GM19452 (cell line): Measurements from ENCODE around the gene TTYH3.
"Not testable (repeated sequence)": the region's sequence is repeated elsewhere in the genome, so short reads cannot be mapped to it uniquely, and the experiment has no call there.

ENCODE experiments used
- ATAC-seq: cut with Tn5 transposase; IDR thresholded peaks from one replicate; pipeline ENCODE4 v1.9.1; 2021; ENCODE audit not compliant: unreplicated experiment

The TTYH3 gene

DNA sequence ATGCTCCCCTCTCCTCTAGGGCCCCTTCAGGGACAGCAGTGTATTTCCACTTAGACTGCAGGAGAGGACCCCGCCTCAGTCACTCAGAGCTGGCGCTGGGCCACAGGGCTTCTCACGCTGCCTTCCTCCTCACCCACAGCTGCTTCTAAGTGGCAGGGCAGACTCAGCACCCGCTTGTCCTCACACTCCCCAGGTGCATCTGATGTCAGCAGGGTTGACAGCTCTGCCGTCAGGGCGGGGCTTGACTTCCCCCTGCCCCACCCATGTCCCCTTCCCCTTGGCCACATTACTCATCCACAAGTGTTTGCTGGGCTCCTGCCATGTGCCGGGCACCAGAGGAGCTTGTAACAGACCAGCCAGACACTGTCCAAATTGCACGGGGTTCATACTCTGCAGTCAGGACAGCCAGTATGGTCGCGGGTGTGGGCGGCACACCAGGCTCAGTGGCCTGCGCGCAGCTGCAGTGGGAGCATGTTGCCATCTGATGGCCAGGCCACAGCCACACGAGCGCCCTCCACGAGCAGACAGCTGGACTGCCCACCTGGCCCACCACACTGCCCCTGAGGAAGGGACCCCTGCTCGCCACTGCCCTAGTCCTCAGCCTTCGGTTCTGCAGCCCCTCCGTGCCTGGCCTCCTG, 29.3 kb upstream of the TTYH3 start:
- ATAC-seq = no peak

DNA sequence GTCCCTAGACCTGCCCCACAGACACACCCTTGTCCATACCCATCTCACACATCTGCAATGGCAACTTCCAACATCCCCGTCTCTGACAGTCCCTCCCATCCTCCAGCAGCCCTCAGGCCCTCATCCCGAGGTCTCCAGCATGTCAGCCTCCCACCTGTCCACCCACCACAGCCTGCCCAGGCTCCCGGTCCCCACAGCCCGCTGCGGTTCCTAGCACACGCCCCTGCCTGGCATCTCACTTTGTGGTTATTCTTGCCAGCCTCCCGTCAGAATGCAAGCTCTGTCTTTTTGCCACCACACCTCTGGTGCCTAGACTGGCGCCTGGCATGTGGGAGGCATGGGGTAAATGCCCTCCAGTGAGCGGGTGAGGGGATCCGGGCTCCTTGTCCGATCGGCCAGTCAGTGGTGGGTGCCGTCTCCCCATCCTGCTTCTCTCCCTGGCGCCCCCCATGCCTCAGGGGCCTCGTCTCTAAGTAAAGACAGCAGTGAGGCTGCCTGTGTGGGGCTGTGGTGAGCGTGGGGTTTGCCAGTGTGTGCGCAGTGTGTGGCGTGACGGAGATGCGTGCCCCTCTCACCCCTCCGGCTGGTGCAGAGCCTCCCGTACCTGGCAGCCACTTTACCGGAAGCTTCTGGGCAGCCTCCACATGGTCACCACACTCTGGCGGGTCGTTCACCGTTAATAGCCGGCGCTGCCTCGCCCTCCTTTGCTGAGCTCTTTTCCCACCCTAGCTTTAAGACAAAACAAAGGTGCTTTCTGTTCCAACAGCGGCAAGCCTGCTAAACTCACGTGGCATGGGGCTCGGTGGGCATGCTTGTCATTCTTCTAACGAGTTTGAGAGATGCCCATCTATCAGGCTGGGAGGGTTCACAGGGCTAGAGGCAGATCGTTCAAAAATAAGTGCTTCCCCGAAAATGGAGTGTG, 28.5 kb upstream of the TTYH3 start:
- ATAC-seq = no peak

DNA sequence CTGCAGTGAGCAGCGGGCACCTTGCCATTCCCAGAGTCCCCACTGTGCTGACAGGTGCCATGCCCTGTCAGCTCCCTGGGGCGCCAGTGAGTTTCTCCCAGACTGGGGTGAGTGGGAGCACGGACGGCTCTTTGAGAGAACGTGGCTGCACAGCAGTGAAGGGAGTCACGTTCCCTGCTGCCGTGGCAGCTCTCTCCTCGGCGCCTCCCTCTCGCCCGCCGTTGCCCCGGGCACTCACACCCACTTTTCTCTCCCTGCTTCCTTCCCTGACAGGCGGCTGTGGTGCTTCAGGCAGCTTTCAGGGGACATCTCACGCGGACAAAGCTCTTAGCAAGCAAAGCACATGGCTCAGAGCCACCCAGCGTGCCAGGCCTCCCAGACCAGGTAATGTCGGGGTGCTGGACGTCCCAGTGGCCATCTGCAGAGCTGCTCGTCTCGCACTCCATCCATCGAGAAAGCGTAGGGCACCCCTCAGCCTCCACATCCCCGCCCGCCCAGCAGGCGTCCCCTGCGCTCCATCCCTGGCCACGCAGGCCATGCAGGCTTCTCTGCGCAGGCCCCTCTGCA, 27.1 kb upstream of the TTYH3 start:
- ATAC-seq = no peak

DNA sequence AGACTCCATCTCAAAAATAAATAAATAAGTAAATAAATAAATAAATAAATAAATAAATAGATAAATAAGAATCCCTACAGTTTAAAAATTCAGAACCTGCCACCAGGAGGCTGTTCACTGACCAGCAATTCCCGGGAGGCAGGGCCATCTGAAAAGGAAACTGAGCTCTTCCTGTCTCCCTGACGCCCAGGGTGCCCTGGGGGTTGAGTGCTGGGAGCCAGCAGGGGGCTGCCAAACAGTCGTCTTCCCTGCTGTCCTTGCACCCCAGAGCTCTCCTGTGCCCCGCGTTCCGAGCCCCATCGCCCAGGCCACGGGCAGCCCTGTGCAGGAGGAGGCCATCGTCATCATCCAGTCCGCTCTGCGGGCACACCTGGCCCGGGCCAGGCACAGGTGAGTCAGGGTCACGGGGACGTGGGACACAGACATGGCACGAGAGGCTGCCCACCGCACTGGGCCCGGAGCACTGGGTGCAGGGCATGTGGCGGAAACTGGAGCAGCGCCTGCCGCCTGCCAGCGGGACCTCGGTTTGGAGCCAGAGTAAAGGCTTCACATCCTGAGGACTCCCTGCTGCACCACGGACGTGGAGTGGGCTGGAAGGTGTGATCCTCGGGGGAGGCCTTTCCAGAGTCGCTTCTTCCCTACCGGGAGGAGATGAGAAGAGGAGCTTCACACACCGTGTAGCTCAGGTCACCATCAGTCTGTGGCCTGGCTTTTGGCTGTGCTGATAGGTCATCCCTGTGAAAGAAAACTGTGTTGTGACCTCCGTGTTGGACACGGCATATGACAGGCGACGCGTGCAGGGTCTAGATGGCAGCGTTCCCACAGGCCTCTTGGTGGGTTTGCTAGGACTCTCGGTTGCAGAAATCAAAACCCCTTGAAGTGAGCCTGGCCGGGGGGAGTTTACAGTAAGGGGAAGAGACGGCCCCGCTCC, 25.9 kb upstream of the TTYH3 start:
- ATAC-seq = no peak

DNA sequence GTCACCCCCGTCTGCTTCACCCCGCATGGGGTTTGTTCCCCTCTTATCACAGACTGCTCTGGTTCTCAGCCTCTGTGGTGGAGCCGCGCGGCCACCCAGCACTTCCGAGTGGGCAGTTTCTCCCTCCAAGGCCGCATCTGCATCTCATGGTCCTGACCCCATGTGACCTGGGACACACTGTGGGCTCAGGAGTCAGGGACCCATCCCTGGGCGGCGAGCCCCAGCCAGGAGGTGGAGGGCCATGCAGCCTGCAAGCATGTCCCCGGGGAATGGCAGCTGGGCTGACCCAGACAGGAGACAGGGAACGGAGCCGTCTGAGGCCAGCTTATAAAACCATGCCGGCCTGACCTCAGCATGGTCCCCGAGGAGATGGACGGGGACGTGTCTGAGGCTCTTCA, 25.2 kb upstream of the TTYH3 start:
- no peak for ATAC-seq

DNA sequence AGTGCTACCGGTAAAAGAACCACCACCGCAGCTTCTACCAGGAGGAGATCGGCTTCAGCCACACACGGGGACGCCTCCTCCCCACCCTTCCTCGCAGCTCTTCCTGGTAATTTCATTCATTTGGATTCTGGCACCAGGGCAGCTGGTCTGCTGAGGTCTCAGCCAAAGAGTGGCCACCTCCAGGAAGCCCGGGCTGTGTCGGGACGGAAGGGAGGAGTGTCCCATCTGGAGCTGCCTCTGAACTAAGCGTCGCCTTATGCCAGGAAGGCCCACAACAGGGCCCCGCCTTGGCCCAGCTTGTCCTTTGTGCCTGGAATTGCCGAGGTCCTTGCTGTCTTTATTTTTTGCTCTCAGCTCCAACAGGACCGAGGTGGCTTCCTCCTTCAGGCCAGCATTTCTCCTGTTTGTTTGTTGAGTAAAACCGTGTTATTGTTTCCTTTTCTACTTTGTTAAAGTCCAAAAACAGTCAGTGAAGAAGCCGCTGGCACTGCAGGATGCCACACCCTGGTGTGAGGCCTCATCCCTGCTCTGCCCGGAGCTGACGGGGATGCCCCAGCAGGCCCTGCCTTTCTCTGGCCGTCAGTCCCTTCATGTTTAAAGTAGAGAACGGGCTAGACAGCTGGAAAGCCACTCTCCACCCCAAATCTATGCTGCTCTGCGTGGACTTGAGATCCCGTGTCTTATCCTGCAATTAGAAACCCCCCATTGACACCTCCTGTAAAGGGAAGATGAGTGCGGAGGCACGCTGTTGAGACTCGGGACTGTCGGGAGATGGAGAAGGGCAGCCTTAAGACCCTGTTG, 24.5 kb upstream of the TTYH3 start:
- ATAC-seq = no peak

DNA sequence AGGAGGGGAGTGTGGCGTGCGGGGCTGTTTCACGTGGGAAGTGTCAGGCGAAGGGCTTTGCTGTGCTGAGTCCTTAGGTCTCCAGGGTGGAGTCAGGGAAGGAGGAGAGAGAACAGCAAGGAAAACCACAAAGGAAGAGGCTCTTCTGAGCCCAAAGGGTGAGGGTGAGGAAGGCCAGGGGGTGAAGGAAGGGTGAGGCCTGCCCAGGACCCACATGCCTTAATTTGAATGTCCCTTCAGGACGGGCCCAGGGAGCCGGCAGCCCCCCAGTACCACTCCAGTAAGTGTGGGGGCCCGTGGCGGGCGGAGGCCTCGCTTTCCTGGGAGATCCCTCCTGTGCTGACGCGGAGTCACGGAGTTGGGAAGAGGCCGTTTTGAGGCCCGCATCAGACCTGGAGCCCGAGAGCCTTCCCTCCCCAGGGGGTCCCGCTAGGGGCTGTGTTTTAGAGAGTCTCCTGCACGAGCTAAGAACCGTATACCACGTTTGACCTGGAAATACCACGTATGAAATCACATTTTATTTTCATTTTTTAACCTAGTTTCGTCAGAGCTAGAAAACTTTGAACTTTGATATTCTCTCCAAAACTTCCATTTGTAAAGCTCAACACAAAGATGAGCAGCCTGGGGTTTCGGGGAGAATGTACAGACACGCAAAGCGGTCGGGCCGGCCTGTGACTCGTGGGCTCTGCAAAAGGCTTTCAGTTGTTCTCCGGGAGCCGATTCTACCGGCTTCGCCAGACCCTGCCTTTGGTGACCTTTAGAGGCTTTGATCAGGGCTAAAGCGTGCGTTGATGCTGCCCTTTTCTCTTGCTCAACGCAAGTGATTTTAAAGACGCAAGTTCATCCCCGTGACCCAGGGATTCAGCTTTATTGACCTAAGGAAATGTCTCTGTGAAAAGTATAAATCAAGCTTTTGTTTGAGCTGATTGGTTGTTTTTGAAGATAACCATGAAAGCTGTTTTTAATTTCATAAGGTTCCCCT, 23.6 kb upstream of the TTYH3 start:
- no peak for ATAC-seq

DNA sequence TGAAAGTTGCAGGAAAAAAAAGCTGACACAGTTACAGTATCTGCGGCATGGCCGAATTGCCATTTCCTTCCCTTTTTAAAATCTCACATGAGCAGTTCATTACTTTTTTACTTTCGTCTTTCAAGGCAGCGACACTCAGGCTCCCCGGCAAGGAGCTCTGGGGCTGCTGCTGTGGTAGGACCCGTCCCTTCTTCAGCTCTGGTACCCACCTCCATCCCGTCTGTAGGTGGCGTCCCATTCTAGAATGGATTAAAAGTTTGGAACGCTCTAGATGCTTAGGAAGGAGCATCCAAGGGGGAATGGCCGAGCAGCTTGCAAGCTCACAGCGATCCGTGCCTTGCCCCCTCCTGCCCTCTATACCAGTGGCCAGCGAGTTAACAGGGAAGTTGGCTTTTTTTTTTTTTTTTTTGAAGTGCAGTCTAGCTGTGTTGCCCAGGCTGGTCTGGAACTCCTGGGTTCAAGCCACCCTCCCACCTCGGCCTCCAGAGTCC, 22.8 kb upstream of the TTYH3 start:
- ATAC-seq = no peak

DNA sequence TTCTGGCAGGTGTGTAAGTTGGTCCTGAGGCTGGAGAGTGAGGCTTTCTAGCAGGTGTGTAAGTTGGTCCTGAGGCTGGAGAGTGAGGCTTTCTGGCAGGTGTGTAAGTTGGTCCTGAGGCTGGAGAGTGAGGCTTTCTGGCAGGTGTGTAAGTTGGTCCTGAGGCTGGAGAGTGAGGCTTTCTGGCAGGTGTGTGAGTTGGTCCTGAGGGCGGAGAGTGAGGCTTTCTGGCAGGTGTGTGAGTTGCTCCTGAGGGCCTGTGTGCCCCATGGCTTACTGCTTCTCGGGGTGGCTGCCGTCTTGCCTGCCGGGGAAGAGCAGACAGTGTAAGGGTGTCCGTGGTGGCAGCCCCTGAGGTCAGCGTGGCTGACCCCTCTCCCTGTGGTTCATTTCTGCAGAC, 22.1 kb upstream of the TTYH3 start:
- not testable (repeated sequence) for ATAC-seq

DNA sequence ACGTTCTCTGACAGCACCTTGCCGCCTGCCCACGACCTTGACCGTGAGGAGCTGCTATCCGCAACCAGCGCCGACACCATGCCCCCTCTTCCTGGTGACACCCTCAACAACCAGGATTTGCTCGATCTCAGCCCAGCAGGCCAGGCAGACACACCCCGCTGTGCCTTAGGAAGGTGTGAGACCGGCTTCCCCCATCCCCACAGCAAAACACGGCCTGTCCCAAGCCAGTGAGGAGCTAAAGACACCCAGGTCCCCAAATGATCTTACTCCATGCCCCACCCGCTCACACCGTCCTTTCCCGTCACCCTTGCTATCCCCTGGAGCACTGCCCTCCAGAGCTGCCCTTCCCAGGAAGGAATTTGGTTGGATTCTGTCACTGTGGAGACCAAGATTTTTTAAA, 21.3 kb upstream of the TTYH3 start:
- no peak for ATAC-seq

DNA sequence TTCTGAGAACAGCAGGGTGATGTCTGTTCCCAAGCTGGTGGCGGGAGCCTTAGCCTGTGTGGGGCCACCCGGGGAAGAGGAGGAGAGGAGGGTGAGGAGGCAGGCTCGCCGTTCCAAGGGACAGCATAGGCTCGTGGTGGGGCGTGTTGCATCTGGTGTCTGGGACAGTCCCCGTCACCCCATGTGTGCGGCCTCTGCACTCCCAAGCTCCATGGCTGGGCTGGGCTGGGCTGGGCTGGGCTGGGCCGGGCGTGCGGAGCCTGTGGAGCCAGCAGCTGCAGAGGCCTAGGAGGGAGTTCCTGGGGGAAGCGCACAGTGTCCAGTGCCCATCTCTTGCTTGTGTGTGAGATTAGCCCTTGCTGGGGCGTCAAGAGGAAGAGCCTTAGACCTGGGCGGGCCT, 20.9 kb upstream of the TTYH3 start:
- ATAC-seq = no peak

DNA sequence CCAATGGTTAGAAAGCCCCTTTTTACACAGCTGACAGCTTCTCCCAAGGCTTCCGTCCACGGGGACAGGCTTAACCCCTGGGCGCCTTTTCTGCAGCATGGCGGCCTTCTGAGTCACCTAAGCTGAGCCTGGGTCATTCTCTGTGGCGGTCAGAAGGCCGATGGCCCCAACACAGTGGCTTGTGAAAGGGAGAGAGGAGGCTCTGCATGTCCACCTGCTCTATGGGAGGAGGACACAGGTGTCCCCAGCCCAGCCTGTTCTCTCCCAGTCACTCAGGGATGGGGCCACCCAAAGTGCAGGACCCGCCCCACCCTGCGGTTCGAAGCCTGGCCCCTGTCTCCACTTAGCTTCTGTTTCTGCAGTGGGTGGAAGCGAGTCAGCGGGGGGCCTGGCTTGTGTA, 20.4 kb upstream of the TTYH3 start:
- no peak for ATAC-seq

DNA sequence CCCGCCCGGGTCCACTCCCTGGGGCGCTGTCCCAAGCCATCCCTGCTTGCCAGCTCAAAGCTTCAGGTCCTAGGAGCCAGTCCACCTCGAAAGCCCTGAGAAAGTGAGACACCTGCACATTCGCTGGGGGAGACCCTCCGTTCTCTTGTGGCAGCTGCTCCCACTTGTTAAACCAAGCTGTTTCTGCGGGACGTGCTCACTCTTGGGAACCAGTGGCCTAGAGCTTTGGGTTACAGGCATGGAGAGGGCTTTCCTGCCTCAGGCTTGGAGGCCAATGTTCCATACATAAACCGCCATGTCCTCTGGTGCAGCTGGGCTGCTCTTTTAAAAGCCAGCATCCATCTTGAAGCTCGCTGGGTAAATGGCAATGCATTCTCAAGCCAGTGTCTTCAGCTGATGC, 19.9 kb upstream of the TTYH3 start:
- no peak for ATAC-seq

DNA sequence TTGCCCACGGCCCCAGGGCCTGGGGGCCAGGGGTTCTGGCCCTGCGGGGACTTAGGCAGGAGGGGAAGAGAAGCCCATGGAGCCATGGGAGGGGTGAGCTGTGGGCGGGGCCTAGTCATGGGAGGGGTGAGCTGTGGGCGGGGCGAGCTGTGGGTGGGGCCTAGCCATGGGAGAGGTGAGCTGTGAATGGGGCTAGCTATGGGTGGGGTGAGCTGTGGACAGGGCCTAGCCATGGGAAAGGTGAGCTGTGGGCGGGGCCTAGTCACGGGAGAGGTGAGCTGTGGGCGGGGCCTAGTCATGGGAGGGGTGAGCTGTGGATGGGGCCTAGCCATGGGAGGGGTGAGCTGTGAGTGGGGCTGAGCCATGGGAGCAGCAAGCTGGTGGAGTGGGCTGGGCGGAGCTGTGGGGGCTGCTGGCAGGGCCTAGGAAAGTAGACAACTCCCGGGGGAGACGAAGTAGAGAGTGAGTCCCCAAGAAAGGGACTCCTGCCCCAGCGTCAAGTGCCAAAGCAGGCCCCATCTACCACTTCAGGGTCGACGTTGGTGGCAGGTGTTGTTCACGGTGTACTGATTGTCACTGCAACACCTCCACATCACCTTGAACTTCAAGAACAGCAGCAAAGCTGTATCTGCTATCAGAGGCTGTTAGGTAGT, 19.2 kb upstream of the TTYH3 start:
- ATAC-seq = no peak

DNA sequence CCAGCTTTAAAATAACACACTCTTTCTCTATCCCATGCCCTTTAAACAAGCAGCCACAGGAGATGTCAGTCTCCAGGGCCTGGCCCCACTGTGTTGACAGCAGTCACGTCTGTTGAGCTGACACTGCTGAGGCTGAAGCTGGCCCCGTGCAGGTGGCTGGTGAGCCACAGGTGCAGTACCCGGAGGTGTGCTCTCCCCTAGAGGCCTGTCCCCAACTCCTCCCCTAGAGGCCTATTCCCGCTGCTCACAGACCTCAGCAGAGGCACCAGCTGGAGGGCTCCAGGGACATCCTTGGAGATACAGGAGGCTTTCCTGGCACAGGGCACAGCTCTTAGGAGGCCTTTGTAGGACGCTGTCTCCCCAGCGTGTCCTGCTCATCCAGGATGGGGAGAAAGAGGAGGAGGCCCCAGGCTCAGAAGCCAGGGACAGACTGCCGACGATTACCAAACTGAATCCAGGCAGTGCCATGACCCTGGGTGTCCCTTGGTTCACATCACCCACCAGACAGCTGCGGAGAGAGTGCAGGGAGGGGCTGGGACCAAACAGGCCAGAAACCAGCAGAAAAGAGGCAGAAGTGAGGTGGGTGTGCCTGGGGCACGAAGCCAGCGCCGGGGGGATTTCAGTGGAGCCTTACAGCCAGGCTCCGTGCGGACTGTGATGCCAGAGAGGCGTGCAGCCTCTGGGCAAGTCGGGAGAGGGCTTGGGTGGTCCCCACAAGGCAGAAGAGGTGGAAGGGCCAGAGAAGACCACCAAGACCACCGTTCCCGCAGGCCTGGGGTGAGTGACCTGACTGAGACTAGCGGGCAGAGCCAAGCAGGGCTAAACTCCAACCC, 18.5 kb upstream of the TTYH3 start:
- no peak for ATAC-seq

DNA sequence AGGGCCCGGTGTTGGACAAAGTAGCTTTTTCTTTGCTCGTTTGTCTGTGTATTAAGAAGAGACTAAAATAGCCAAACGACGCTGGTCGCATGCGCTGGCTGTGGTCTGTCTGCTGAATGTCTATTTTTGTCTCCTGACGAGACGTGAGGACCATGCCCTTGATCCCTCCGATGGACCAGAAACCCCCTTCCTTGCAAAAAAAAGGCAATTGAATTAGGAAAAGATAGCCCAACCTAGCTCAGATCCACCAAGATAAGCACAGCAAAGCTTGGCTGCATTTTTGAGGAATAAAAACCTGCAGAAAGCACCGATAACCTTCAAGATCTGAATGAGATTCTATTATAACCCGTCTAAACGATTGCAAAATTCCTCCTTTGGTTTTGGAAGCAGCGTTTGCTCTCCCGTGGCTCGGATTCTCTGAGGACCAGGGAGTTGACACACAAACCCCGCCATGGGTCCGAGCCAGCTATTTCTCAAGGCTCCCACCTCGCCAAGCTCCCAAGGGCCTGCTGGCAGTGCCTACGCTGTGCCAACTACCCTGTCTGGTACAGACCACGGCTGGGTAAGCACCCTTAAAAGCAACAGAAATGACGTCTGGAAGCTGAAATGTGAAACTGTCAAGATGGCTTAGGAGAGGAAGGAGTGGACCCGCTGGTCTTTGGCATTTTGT, 17.7 kb upstream of the TTYH3 start:
- ATAC-seq = no peak
